ENCODE results near the gene FNTB. TPM values are rescaled to one million over a fixed set of nuclear protein-coding genes. Genes with fewer than 3 reads are reported as not detected.

The FNTB gene, protein sequence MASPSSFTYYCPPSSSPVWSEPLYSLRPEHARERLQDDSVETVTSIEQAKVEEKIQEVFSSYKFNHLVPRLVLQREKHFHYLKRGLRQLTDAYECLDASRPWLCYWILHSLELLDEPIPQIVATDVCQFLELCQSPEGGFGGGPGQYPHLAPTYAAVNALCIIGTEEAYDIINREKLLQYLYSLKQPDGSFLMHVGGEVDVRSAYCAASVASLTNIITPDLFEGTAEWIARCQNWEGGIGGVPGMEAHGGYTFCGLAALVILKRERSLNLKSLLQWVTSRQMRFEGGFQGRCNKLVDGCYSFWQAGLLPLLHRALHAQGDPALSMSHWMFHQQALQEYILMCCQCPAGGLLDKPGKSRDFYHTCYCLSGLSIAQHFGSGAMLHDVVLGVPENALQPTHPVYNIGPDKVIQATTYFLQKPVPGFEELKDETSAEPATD
- total RNA-seq (ENCODE audit: low replicate concordance): 30.1 and 31.2 TPM in 2 replicates
- long read RNA-seq, transcript FNTB-208 (3 exons, 530 nt): minor isoform, 8 of 165 reads
- long read RNA-seq, transcript FNTB-201 (12 exons, 2,834 nt): major isoform, 127 of 165 reads
- long read RNA-seq, partial matches to known transcripts: 10 of 165 reads
- long read RNA-seq, other reads (novel, unspliced or antisense): 20 of 165 reads

DNA sequence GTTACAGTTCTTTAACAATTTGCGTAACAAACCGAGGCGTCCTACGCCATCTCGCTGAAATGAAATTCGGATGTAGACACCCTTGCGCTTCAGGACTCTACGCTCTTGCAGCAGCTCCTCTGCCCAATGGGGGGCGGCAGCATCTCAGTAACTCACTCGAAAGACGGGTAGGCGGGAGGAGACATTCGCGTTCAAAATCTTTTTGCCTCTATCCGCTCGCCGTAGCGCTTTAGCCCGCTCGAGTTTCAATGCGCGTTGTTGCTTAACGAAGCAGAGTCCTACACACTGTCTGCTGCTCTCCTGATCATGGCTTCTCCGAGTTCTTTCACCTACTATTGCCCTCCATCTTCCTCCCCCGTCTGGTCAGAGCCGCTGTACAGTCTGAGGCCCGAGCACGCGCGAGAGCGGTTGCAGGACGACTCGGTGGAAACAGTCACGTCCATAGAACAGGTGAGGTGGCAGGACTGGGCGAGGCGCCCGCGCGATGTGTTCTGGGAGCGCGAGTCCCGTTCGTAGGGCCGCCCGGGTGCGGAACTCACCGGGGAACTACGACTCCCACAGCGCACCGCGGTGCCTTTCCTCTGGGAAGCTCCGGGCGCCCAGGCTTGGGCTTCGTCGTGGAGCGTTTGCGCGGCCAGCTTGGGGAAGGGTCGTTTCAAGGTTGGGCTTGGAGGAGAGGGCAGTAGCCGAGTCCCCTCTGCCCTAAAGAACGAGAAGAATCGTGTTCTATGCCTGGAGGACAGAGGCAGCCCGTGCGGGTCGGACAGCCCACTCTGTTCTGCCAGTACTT lies at the start of gene FNTB:
TSS of gene FNTB (plus strand) at position 248 of the 790 bp plus-strand sequence. CDS start at position 307, 59 bp downstream.
- peak; percentile 94 for DNase-seq (ENCODE audit: extremely low spot score, unreplicated experiment)
- TF ChIP-seq, protein P1, sequence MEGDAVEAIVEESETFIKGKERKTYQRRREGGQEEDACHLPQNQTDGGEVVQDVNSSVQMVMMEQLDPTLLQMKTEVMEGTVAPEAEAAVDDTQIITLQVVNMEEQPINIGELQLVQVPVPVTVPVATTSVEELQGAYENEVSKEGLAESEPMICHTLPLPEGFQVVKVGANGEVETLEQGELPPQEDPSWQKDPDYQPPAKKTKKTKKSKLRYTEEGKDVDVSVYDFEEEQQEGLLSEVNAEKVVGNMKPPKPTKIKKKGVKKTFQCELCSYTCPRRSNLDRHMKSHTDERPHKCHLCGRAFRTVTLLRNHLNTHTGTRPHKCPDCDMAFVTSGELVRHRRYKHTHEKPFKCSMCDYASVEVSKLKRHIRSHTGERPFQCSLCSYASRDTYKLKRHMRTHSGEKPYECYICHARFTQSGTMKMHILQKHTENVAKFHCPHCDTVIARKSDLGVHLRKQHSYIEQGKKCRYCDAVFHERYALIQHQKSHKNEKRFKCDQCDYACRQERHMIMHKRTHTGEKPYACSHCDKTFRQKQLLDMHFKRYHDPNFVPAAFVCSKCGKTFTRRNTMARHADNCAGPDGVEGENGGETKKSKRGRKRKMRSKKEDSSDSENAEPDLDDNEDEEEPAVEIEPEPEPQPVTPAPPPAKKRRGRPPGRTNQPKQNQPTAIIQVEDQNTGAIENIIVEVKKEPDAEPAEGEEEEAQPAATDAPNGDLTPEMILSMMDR (conservative IDR thresholded peaks at IDR 0.05): peak; percentile 73
- Mint-ChIP-seq H3K9me3 (no peaks in the 10 kb centered on the region), H3K36me3 (peaks cover 10% of the 10 kb centered on the region), H3K27me3 (peaks cover 9% of the 10 kb centered on the region), H3K4me1 (ENCODE audit: unreplicated experiment) (peaks cover 24% of the 10 kb centered on the region), H3K27ac (peak within 1 kb of the TSS; percentile 98), H3K4me3 (peak within 1 kb of the TSS; percentile 99)

- Mint-ChIP-seq H3K4me1 (ENCODE audit: unreplicated experiment) (peaks cover 43% of the 10 kb centered on the region), H3K9me3 (no peaks in the 10 kb centered on the region), H3K36me3 (peaks cover 33% of the 10 kb centered on the region), H3K4me3 (peak overlapping the region; percentile 29), H3K27ac (peak overlapping the region; percentile 62), H3K27me3 (no peaks in the 10 kb centered on the region)
- DNase-seq (ENCODE audit: extremely low spot score, unreplicated experiment): no peak
- TF ChIP-seq, protein P1 (conservative IDR thresholded peaks at IDR 0.05): no peak
These were observed 49.4 kb upstream of the FNTB start for GRCh38 chr14:64937171-64937820.

DNA sequence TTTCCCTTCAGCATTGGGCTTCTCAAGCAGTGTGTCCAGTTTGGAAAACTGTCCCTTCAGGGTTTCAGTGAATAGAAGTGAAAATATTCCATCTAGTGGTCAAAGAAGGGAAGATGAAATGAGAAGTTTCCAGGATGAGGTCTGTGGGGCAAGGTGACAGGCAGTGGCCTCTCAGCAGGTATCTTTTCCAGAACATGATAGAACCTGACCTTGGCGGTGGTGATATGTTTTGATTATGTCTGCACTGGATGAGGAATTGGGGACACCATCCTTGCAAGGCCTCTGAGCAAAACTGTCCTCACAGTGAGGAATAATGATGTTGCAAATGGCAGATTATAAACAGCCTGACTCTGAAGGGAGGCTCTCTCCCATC lies 48.9 kb upstream of the FNTB start:
- H3K4me3 Mint-ChIP-seq: no peak overlapping the region
- H3K36me3 Mint-ChIP-seq: peaks cover 32% of the 10 kb centered on the region
- H3K27ac Mint-ChIP-seq: peak overlapping the region; percentile 83
- no peak for DNase-seq (ENCODE audit: extremely low spot score, unreplicated experiment)
- H3K4me1 Mint-ChIP-seq (ENCODE audit: unreplicated experiment): peaks cover 45% of the 10 kb centered on the region
- no peaks in the 10 kb centered on the region for H3K27me3 Mint-ChIP-seq
- TF ChIP-seq, protein P1 (conservative IDR thresholded peaks at IDR 0.05): peak; percentile 54
- H3K9me3 Mint-ChIP-seq: no peaks in the 10 kb centered on the region

DNA sequence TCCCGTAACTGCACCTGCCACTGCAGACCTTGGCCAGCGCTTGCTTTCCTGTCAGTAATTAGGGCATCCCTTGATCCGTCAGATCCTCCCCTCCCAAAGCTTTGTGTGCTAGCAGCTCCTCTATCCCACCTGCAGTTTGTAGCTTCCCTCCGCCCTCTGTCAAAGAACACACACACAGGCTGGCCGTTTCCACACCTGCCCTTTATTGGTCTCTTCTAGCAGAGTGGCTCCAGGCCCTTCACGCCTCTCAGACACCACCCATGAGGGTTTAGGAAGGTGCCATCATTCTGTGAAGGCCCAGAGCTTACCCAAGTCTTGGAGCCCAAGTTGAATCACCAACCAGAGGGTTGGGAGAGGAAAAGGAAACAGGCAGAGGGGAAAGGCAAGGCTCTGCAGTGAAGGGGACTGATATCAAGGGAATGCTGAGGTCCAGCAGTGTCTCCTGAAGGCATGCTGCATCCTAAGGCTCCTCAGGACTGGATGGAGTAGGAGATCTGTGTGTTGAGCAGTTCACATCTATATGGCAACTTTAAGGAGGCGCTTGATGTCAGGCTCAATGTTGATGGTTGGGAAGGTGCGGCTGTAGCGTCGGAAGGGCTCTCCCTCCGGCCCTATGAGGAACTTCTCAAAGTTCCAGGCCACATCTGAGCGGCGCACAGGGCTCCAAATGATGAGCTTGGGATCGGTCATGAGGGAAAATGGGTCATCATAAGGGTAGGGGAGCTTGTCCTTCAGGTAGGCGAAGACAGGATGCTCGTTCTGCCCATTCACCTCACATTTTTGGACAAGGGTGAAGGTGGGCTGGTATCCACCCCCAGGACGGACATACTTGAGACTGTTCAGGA lies 47.5 kb upstream of the FNTB start:
- Mint-ChIP-seq H3K27me3 (no peaks in the 10 kb centered on the region), H3K27ac (peak overlapping the region; percentile 78), H3K4me3 (peak overlapping the region; percentile 42), H3K36me3 (peaks cover 32% of the 10 kb centered on the region), H3K4me1 (ENCODE audit: unreplicated experiment) (peaks cover 47% of the 10 kb centered on the region), H3K9me3 (no peaks in the 10 kb centered on the region)
- no peak for DNase-seq (ENCODE audit: extremely low spot score, unreplicated experiment)
- TF ChIP-seq, protein P1 (conservative IDR thresholded peaks at IDR 0.05): no peak

All from type B pancreatic cell (in vitro differentiated cells).